Measurements from ENCODE around the gene CSNK2A2.

CSNK2A2 gene

DNA sequence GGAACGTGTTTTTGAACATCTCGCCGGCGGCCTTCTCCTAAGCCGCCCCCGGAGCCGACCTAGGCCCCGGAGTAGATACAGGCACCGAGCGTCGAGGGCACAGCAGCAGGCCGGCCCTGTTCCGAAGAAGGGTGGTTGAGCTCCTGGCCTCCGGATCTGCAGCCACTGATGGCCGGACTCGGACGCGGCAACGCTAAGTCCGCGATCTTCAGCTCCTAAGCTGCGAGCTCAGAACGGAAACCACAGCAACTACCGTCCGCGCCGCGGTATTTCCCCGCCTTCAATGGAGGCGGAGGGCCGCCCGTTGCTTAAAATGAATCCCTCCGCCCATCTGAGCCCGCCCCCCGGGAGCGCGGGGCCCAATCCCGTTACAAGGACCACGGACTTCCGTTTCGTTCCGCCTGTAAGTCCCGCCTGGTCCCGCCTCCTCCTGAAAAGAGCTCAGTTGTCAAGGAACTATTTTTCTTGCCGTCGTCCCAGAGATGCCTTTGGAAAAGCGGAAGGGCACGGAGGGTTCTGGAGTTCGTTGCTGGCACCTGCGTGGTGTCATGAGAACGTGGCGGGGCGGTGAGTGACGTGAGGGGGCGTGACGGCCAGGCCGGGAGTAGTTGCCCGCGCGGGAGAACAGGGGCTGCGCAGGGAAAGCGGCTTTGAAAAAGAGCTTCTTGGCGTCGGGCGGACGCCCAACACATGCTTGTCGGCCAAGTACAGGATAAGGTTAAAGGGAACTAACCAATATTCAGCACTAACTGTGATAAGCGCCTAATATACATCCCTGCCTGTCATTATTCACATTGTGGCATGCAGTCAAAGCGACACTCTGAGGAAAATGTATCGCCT is 68.6 kb downstream of the CSNK2A2 start, which contains the start of gene CFAP20:
Gene CFAP20 (minus strand): TSS at position 285 of the 840 bp plus-strand sequence. CDS start 266 bp downstream, at position 19.
- DNase-seq: peak; percentile 100

GRCh38 chr16:58128711-58129096 is 69.2 kb downstream of the CSNK2A2 start:
- no peak for DNase-seq

- no peak for DNase-seq
These were observed 69.7 kb downstream of the CSNK2A2 start for GRCh38 chr16:58128181-58128631.

- no peak for DNase-seq
These were observed 70.3 kb downstream of the CSNK2A2 start for GRCh38 chr16:58127634-58128033.

GRCh38 chr16:58127033-58127556 is 70.8 kb downstream of the CSNK2A2 start:
- no peak for DNase-seq

- no peak for DNase-seq
These were observed 71.4 kb downstream of the CSNK2A2 start for GRCh38 chr16:58126451-58126961.

- DNase-seq: no peak
These were observed 72.0 kb downstream of the CSNK2A2 start for GRCh38 chr16:58125781-58126335.

- DNase-seq: no peak
These were observed 72.9 kb downstream of the CSNK2A2 start for GRCh38 chr16:58125041-58125440.

DNA sequence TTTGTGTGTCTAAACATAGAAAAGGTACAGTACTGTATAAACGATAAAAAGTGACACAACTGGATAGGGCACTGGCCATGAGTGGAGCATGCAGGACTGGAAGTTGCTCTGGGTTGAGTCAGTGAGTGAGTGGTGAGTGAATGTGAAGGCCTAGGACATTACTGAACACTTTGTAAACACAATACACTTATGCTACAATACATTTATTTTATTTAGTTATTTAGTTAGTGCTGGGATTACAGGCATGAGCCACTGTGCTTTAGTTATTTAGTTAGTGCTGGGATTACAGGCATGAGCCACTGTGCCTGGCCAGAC is 73.3 kb downstream of the CSNK2A2 start:
- DNase-seq: no peak

GRCh38 chr16:58123896-58124600 is 73.9 kb downstream of the CSNK2A2 start:
- no peak for DNase-seq

DNA sequence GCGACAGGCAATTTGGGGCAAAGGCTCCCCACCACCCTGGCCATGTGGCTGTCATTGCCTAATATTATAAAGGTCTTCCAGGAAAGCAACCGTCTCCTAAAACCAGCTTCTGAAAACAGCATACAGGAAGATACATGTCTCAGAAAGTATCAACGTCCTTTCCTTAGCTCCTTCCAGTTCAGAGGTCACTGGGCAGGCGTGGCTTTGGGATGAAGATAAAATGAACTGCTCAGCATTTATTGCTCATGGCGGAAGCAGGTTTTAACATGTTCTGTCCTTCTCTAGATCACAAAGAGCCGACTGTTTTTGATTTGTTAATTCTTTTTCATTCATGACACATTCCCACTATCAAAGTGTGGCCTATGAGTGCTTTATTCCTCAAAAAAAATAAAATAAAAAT is 76.8 kb downstream of the CSNK2A2 start:
- no peak for DNase-seq

GRCh38 chr16:58120234-58120633 is 77.7 kb downstream of the CSNK2A2 start:
- no peak for DNase-seq

DNA sequence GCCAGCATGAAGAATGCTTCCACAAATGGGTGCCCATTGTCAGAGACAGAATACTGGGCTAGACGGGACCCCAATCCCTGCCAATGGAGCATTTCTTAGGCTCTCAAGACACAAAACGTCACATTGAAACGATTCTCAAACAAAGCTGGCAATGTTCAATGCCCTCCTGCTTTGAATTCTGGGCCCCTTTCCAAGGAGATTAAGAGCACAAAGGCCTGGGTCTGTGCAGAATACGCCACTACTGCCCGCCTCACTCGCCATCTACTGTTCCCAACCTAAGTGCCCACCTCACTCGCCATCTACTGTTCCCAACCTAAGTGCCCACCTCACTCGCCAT is 78.4 kb downstream of the CSNK2A2 start:
- no peak for DNase-seq

DNA sequence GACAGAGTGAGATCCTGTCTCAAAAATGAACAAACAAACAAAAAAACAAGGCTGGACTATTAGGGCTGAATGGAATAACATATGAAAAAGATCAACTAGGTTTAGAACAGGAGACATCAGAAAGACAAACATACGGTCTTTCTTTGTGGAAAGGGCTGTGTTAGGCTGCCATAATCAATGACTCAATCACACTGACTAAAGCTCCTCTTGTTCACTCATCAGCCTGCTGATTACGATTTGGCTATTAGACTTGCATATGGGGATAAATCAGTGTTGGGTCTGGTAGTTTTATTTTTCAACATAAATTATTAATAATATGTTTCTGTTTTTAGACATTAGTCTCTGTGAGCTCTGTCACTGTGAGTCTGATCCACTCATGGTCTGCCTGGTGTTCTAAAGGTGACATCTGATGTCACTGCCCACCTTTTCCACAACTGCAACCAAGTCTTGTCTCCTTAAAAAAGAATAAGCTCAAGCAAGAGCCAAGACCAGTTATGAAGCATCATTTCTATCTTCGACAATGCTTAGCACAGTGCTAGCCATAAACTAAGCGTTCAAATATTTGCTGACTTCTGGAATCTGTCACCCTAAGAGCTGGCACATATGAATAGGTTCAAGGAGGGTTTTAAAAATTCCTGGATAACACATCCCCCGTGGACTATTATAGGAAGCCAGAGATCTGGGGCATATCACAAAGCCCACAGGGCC is 79.0 kb downstream of the CSNK2A2 start:
- no peak for DNase-seq

GRCh38 chr16:58116529-58116928 is 81.4 kb downstream of the CSNK2A2 start:
- DNase-seq: no peak

DNA sequence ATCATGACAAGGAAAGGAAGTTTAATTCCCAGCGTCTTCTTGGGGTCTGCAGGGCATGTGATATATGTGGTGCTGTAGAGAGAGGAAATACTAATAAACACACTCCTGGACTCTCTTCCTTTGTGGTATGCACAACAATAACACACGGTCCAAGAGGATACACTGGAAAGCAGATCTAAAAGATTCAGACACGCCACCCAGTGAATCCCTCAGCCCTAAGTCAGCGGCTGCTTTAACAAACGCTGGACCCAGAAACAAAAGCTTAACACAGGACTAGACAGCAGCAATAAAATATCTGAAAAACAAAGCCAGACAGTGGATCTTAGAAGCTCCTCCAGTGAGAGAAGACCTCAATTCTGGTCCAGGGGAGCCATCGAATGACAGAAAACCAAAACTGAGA is 81.8 kb downstream of the CSNK2A2 start:
- no peak for DNase-seq

GRCh38 chr16:58114827-58115825 is 82.8 kb downstream of the CSNK2A2 start:
- DNase-seq: no peak

- no peak for DNase-seq
These were observed 86.6 kb downstream of the CSNK2A2 start for GRCh38 chr16:58111302-58111627.

DNA sequence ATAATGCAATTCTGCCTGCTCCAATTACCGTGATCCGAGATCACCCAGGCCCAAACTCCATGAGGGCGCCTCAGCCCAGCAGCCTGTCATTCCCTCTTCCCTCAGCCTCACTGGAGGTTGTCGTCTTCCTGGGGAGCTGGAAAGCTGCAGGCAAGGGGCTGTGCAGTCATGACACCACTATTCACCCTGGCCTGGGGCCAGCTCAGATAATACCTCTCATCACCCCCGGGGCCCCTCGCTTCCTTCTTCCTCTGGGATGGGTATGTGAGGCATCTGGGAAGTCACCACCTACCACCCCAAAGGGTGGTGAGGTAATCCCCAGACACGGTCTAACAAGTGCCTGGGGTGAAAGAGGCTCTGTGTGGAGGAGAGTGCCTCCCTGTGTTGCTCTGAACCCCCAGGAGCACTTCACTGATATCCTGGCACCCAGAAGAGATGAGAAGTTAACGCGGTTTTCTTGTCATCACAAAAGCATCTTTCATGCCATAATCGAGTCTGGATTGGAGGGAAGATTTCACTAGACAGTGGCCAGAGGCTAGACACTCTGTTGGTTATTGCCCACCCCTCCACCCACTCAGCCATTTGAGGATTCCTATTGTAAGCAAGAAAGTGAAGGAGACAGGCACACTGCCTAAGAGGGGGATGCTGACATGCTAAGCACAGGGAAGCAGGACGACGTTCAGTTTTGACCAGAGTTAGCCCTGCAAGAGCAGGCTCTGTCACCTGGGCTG is 87.2 kb downstream of the CSNK2A2 start:
- DNase-seq: no peak

GRCh38 chr16:58109881-58110280 is 88.0 kb downstream of the CSNK2A2 start:
- no peak for DNase-seq

DNA sequence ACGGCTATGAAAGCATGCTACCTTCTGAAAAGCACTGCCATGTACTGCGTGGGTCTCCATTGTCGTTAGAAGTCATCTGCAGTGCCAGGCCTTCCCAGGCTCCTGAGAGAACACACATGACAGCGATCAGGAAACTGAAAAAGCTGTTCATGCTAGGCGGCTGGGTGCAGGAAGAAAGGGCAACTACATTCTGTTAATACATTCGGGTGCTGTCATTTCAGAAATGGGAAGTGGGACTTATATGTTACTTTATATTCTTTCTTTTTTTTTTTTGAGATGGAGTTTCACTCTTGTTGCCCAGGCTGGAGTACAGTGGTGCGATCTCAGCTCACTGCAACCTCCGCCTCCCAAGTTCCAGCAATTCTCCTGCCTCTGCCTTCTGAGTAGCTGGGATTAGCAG is 88.6 kb downstream of the CSNK2A2 start:
- DNase-seq: no peak
